M059J (cell line): ENCODE results near the gene TNS2. TPM values are rescaled to one million over a fixed set of nuclear protein-coding genes. Genes with fewer than 3 reads are reported as not detected.
A peak's percentile ranks its signal among the peaks of the same experiment; 100 is the strongest.

Experiments used
- DNase-seq: peaks from one replicate; pipeline ENCODE4 v3.0.0-alpha.2; 2012; ENCODE audit warnings: low read depth
- total RNA-seq: library from RNA; depleted of rRNA; stranded (reverse); fragments of >200 nt; shearing (Covaris generic); gene quantifications from 2 replicates; pipeline ENCODE4 v1.2.3, GENCODE V29; 2014

The TNS2 gene
- total RNA-seq, 1 experiment from 2014 or later = 39.9 TPM

GRCh38 chr12:53042607-53043454, 7.0 kb upstream of the TNS2 start:
- DNase-seq = no peak

- DNase-seq = no peak
Measured at GRCh38 chr12:53044052-53044581, 5.7 kb upstream of the TNS2 start.

- no peak for DNase-seq
Measured at GRCh38 chr12:53044896-53045695, 4.8 kb upstream of the TNS2 start.

GRCh38 chr12:53045696-53046045, 4.2 kb upstream of the TNS2 start:
- DNase-seq = no peak

GRCh38 chr12:53046655-53047220, 3.1 kb upstream of the TNS2 start:
- DNase-seq = peak; percentile 92

- DNase-seq = peak; percentile 80
Measured at GRCh38 chr12:53047221-53048032, 2.4 kb upstream of the TNS2 start.

GRCh38 chr12:53048033-53048779, 1.7 kb upstream of the TNS2 start:
- peak; percentile 79 for DNase-seq

- peak; percentile 68 for DNase-seq
Measured at GRCh38 chr12:53048780-53049401, 974 bp upstream of the TNS2 start.

GRCh38 chr12:53050426-53051057, 677 bp downstream of the TNS2 start:
- DNase-seq = no peak

- peak; percentile 78 for DNase-seq
Measured at GRCh38 chr12:53051058-53051880, 1.4 kb downstream of the TNS2 start.

- DNase-seq = no peak
Measured at GRCh38 chr12:53051881-53052412, 2.1 kb downstream of the TNS2 start.

GRCh38 chr12:53052419-53053217, 2.8 kb downstream of the TNS2 start:
- DNase-seq = peak; percentile 60

- DNase-seq = no peak
Measured at GRCh38 chr12:53053218-53054111, 3.6 kb downstream of the TNS2 start.

- DNase-seq = peak; percentile 71
Measured at GRCh38 chr12:53054112-53054878, 4.4 kb downstream of the TNS2 start.

GRCh38 chr12:53055471-53056266, 5.8 kb downstream of the TNS2 start:
- no peak for DNase-seq
